Activated naive CD8-positive, alpha-beta T cell treated with anti-CD3 and anti-CD28 coated beads for 36 hours (primary cell): ENCODE data around the gene GNAO1. TPM values are rescaled to one million over a fixed set of nuclear protein-coding genes. Genes with fewer than 3 reads are reported as not detected.

Experiments
- DNase-seq: peaks from one replicate; pipeline ENCODE4 v3.0.0; 2021
- H3K27ac Mint-ChIP-seq: one replicate; pipeline ENCODE4 v1.8.0; 2022; ENCODE audit warnings: mild to moderate bottlenecking, moderate library complexity, mixed read lengths
- H3K27me3 Mint-ChIP-seq: one replicate; pipeline ENCODE4 v1.8.0; 2022; ENCODE audit warnings: mild to moderate bottlenecking, mixed read lengths
- H3K36me3 Mint-ChIP-seq: one replicate; pipeline ENCODE4 v1.8.0; 2021; ENCODE audit warnings: mild to moderate bottlenecking, mixed read lengths
- H3K4me1 Mint-ChIP-seq: one replicate; pipeline ENCODE4 v1.8.0; 2021; ENCODE audit warnings: mixed read lengths
- H3K4me3 Mint-ChIP-seq: one replicate; pipeline ENCODE4 v1.8.0; 2022; ENCODE audit warnings: mild to moderate bottlenecking, moderate library complexity, mixed read lengths
- H3K9me3 Mint-ChIP-seq: one replicate; pipeline ENCODE4 v1.8.0; 2022; ENCODE audit warnings: mixed read lengths
- total RNA-seq, 2 experiments: library from RNA; stranded (reverse); gene quantifications; one replicate each; pipeline ENCODE4 v1.2.3, GENCODE V29; 2021

GNAO1 gene
- total RNA-seq, 2 experiments from 2014 or later, result 0.96 to 1.5 TPM

GRCh38 chr16:56211435-56211981, 20.2 kb downstream of the GNAO1 start:
- Mint-ChIP-seq H3K36me3 (no peaks in the 10 kb centered on the region), H3K27me3 (peaks cover 32% of the 10 kb centered on the region), H3K9me3 (no peaks in the 10 kb centered on the region), H3K27ac (no peak overlapping the region), H3K4me3 (no peak overlapping the region), H3K4me1 (no peaks in the 10 kb centered on the region)
- no peak for DNase-seq

DNA sequence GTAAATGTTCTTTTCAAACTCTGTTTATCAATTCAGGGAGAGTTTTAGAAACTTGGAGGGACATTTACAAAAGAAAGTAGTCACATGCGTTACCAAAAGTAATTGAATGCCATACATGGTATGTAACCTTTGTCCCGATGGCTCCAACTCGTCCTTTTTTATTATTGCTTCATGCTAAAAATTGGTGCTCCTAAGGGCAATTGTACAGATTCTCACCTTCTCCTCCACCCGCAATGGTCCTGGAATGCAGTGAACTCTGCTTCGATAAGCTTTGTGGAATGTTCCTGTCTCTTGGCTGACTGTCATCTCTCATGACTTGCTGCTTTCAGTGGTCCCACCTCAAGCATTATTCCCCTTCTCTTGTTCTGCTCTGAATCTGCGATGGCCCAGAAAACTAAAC, 20.9 kb downstream of the GNAO1 start:
- H3K27me3 Mint-ChIP-seq, result peaks cover 32% of the 10 kb centered on the region
- no peaks in the 10 kb centered on the region for H3K4me1 Mint-ChIP-seq
- no peak overlapping the region for H3K27ac Mint-ChIP-seq
- H3K9me3 Mint-ChIP-seq, result no peaks in the 10 kb centered on the region
- no peaks in the 10 kb centered on the region for H3K36me3 Mint-ChIP-seq
- H3K4me3 Mint-ChIP-seq, result no peak overlapping the region
- DNase-seq, result no peak

DNA sequence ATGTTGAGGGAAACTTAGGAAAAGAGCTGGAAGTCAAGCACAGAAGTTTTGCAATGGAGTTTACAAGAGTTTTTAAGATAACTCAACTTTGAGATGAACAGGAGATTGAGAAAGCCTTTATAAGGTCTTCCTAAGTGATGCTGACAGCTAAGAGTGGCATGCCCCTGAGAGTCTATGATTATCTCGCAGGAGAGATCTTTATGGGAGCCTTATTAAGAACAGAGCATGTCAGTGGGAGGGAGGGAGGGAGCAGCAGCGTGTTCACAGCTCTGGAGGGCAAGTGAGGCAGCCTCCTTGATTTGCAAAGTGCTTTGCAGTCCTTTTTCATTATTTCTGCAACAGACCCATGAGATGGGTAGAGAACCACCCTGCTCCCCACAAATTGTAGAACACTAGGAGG, 30.7 kb downstream of the GNAO1 start:
- Mint-ChIP-seq H3K36me3 (no peaks in the 10 kb centered on the region), H3K9me3 (no peaks in the 10 kb centered on the region), H3K4me3 (no peak overlapping the region), H3K27me3 (no peaks in the 10 kb centered on the region), H3K4me1 (peaks cover 5% of the 10 kb centered on the region), H3K27ac (no peak overlapping the region)
- DNase-seq, result no peak

DNA sequence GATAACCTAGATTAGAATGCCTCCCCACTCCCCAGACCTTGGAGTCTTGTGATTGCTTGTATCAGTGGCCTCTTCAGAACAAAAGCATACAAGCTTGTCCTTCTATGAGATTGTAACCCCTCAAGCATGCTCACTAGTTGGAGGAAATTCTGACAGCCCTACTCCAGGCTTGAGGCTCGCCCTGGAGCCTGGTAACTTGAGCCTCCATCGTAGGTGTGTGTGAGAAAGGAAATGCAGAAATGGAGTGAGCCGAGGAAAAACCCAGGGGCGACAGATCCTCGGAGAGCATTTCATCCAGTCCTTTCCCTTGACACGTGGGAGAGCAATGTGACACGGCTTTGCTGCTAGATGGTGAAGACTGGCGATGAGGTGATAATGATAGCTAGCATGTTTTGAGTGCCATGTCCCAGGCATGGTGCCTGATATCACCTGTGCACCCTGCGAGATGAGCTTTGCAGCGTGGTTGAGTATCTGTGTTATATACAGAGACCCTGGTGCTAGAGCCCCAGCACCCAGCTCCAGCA, 31.2 kb downstream of the GNAO1 start:
- Mint-ChIP-seq H3K27ac (no peak overlapping the region), H3K9me3 (no peaks in the 10 kb centered on the region), H3K27me3 (no peaks in the 10 kb centered on the region), H3K4me3 (no peak overlapping the region), H3K36me3 (no peaks in the 10 kb centered on the region), H3K4me1 (peaks cover 5% of the 10 kb centered on the region)
- DNase-seq, result no peak

- H3K27ac Mint-ChIP-seq, result no peak overlapping the region
- no peak overlapping the region for H3K4me3 Mint-ChIP-seq
- no peaks in the 10 kb centered on the region for H3K27me3 Mint-ChIP-seq
- no peaks in the 10 kb centered on the region for H3K9me3 Mint-ChIP-seq
- peaks cover 5% of the 10 kb centered on the region for H3K4me1 Mint-ChIP-seq
- no peaks in the 10 kb centered on the region for H3K36me3 Mint-ChIP-seq
- no peak for DNase-seq
Observed at GRCh38 chr16:56225017-56225742, 33.9 kb downstream of the GNAO1 start.

DNA sequence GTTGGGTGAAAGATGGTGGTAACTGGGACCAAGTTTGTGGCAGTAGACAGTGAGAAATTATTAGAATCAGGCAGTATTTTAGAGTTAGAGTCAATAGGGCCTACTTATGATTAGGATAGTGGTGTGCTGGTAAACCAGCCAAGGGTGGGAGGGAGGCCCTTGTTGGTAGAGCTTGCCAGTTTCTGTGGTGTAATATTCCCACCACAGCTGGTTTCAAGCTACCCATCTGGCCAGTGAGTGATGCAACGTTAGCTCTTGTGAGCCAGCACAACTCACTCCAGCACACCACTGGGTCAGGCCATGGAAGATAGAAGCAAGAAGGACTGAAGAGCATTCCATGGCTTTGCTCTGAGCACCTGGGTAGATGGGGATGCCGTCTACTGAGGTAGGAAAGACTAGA, 34.9 kb downstream of the GNAO1 start:
- Mint-ChIP-seq H3K4me1 (peaks cover 5% of the 10 kb centered on the region), H3K27me3 (no peaks in the 10 kb centered on the region), H3K9me3 (no peaks in the 10 kb centered on the region), H3K4me3 (no peak overlapping the region), H3K27ac (no peak overlapping the region), H3K36me3 (no peaks in the 10 kb centered on the region)
- no peak for DNase-seq

- no peak for DNase-seq
- Mint-ChIP-seq H3K27me3 (no peaks in the 10 kb centered on the region), H3K4me3 (no peak overlapping the region), H3K27ac (no peak overlapping the region), H3K36me3 (no peaks in the 10 kb centered on the region), H3K9me3 (no peaks in the 10 kb centered on the region), H3K4me1 (peaks cover 5% of the 10 kb centered on the region)
Observed at GRCh38 chr16:56226845-56227525, 35.7 kb downstream of the GNAO1 start.

GRCh38 chr16:56227936-56228335, 36.6 kb downstream of the GNAO1 start:
- H3K27ac Mint-ChIP-seq, result no peak overlapping the region

DNA sequence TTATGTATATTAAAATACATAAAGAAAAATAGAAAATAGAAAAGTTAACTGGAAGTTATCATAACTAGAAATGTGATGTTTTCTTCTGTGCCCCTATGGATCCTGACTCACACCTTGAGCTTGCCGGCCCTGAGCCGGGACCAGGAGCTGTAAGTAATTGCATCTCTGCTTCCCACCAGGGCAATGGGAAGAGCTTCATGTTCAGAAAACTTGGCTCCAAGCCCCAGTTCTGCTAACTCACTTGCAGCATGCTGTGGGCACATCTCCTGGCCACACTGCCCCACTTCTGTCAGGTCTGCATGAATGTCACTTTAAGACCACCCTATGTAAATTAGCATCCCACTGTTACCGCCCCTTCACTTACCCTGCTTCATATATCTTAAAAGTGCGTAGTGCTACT, 37.2 kb downstream of the GNAO1 start:
- no peaks in the 10 kb centered on the region for H3K9me3 Mint-ChIP-seq
- no peak overlapping the region for H3K4me3 Mint-ChIP-seq
- H3K4me1 Mint-ChIP-seq, result peaks cover 5% of the 10 kb centered on the region
- no peaks in the 10 kb centered on the region for H3K36me3 Mint-ChIP-seq
- no peak overlapping the region for H3K27ac Mint-ChIP-seq
- H3K27me3 Mint-ChIP-seq, result no peaks in the 10 kb centered on the region
- no peak for DNase-seq

More at GRCh38 chr16:56227936-56228335, 36.6 kb downstream of the GNAO1 start:
- no peaks in the 10 kb centered on the region for H3K27me3 Mint-ChIP-seq
- H3K36me3 Mint-ChIP-seq, result no peaks in the 10 kb centered on the region
- no peak overlapping the region for H3K4me3 Mint-ChIP-seq
- H3K4me1 Mint-ChIP-seq, result peaks cover 5% of the 10 kb centered on the region
- DNase-seq, result no peak
- no peaks in the 10 kb centered on the region for H3K9me3 Mint-ChIP-seq

DNA sequence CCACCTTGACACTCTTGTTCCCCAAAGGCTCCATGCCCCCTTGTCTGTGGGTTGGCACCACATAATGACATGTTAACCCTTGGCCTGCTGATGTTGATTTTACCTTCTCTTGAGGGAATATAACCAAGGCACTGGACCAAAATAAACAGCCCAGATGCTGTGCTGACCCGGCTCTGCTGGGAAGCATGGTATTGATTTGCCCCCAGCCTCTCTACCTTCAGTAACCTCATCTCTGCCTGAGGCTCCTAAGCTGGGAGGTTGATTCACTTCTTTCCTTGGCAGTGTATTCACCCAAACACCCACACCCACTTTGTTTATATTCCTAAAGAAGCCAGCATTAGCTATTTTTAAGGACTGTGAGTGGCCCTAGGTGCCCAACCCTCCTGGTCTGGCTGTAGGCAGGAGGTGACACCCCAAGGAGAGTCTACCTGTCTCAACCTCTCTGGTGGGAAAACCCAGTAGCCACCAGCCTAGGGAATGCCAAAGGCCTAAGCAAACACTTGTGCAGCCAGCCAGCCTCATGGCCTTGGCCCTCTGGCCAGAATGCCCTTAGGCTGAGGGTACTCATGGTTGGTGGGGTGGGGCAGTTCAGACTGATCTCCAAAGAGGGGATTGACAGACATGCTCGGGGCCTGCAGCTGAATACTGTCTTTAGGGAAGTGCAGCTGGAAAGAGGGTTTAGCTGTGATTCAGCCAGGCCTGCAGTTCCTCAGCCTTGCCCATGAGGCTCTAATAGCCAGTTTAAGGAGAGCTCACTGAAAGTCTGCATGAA, 42.7 kb downstream of the GNAO1 start:
- no peak for DNase-seq
- no peaks in the 10 kb centered on the region for H3K36me3 Mint-ChIP-seq
- no peaks in the 10 kb centered on the region for H3K4me1 Mint-ChIP-seq
- no peak overlapping the region for H3K27ac Mint-ChIP-seq
- H3K27me3 Mint-ChIP-seq, result no peaks in the 10 kb centered on the region
- H3K4me3 Mint-ChIP-seq, result no peak overlapping the region
- no peaks in the 10 kb centered on the region for H3K9me3 Mint-ChIP-seq

DNA sequence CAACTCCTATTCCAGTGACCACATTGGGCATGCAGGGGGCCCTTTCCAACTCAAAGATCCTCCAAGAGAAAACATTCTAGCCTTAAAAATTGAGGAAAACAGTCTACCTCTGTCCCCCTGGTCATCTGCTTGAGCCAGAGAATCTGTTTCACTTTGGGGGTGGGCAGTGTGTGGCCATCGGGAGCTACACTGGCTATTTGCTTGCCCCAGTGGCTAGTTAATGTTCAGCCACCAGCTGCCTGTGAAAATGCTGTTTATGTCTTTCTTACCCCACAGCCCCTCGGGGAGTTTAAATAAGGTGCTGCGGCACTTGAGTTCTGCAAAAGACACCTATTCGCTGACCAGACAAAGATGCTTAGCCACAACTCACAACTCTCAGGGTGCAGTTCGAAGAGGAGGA, 43.4 kb downstream of the GNAO1 start:
- Mint-ChIP-seq H3K27me3 (no peaks in the 10 kb centered on the region), H3K4me1 (no peaks in the 10 kb centered on the region), H3K36me3 (no peaks in the 10 kb centered on the region), H3K4me3 (no peak overlapping the region), H3K27ac (no peak overlapping the region), H3K9me3 (no peaks in the 10 kb centered on the region)
- DNase-seq, result no peak

DNA sequence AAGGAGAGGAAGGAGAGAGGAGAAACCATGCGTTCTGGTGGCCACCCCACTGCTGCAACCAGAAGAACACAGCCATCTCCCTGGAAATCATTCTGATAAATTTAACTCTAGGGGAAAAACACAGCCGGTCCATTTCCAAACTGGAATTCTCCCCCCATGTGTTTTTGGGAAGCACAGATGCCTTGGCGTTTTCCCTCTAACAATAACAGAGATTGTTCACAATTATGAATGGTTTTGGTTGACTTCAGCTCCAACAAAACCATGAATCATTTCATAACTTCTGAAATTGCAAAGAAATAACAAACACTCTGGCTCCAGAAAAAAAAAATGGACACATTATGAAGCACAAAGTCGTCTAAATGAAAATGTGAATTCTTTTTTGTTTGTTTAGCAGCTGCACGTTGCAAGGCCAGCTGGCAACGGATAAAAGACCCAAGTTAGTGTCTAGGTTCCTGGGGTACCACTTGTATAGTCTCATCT, 46.2 kb downstream of the GNAO1 start:
- H3K9me3 Mint-ChIP-seq, result no peaks in the 10 kb centered on the region

DNA sequence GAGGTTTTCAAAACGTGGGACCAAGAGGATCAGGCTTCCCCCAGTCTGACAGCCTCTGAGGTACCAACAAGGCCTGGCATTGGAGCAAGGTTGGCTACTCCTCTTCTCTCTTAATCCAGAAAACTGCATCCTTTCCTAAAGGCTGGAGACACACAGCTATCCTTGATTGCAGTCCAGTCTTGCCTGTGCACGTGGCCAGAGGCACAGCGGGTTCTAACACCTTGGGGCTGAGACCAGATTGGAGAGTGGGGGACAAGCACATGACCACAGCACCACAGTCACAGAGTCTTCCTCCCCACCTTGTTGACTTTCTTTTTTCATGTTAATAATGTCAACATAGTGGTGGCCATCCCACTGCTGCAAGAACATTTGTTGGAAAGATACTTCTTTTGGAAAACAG, 46.9 kb downstream of the GNAO1 start:
- DNase-seq, result no peak
- no peaks in the 10 kb centered on the region for H3K27me3 Mint-ChIP-seq
- no peaks in the 10 kb centered on the region for H3K9me3 Mint-ChIP-seq
- no peak overlapping the region for H3K4me3 Mint-ChIP-seq
- no peaks in the 10 kb centered on the region for H3K4me1 Mint-ChIP-seq
- no peak overlapping the region for H3K27ac Mint-ChIP-seq
- H3K36me3 Mint-ChIP-seq, result no peaks in the 10 kb centered on the region

More for the DNA sequence above, 46.2 kb downstream of the GNAO1 start:
- H3K4me3 Mint-ChIP-seq, result no peak overlapping the region
- no peaks in the 10 kb centered on the region for H3K36me3 Mint-ChIP-seq
- H3K27ac Mint-ChIP-seq, result no peak overlapping the region
- no peak for DNase-seq
- no peaks in the 10 kb centered on the region for H3K4me1 Mint-ChIP-seq
- no peaks in the 10 kb centered on the region for H3K27me3 Mint-ChIP-seq

DNA sequence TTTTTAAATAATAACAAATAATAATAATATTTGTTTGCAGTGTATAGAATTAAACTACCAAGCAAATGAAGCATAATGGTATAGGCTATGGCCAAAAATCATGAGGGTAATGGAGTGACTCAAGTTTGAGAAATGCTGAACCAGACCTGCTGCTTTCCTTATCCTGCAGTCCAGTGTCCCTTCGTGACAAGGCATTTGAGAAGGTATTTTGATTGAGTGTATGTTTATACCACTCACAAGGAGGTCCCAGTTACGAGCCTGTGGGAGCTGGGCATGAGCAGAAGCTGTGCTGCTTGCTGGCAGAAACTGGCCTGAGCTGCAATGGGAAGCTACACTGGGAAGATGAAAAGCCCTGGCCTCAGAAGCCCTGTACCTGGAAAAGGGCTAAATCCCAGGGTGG, 50.3 kb downstream of the GNAO1 start:
- no peak for DNase-seq
- Mint-ChIP-seq H3K4me3 (no peak overlapping the region), H3K27ac (no peak overlapping the region), H3K4me1 (no peaks in the 10 kb centered on the region), H3K27me3 (no peaks in the 10 kb centered on the region), H3K36me3 (no peaks in the 10 kb centered on the region), H3K9me3 (no peaks in the 10 kb centered on the region)

GRCh38 chr16:56242740-56243139, 51.5 kb downstream of the GNAO1 start:
- Mint-ChIP-seq H3K9me3 (no peaks in the 10 kb centered on the region), H3K27ac (no peak overlapping the region), H3K27me3 (no peaks in the 10 kb centered on the region), H3K4me1 (peaks cover 4% of the 10 kb centered on the region), H3K4me3 (no peak overlapping the region), H3K36me3 (no peaks in the 10 kb centered on the region)
- DNase-seq, result no peak
